Keratinocyte (primary cell): ENCODE data around the gene GCHFR.

Experiments used
- EZH2 ChIP-seq: IDR thresholded peaks from one replicate; pipeline ENCODE4 v1.6.1; 2012; ENCODE audit warnings: inconsistent platforms, mild to moderate bottlenecking, low read length, moderate library complexity
- TF ChIP-seq, protein P1 (sequence below), 3 experiments: IDR thresholded peaks in 1 of 3; conservative IDR thresholded peaks in 1 of 3; optimal IDR thresholded peaks in 1 of 3; 2 replicates in 2 of 3; 3 replicates in 1 of 3; pipeline versions ENCODE3 to v1.5.1; 2011; ENCODE audit warnings: low read length in 3 of 3, mild to moderate bottlenecking in 3 of 3, moderate library complexity in 2 of 3, control low read depth in 1 of 3, inconsistent platforms in 1 of 3; ENCODE audit not compliant: insufficient read depth in 2 of 3; ENCODE audit errors: extremely low read depth in 1 of 3

DNA sequence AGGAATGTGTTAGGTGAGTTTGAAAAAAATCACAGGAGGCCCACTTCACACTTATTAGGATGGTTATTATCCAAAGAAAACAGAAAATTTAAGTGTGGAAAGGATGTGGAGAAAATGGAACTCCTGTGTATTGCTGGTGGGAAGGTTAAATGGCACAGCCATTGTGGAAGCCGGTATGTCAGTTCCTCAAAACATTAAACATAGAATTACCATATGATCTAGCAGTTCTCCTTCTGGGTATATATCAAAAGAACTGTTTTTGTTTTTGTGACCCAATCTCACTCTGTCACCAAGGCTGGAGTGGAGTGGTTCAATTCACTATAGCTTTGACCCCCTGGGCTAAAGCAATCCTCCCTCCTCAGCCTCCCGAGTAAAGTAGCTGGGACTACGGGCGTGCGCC, 32.6 kb downstream of the GCHFR start:
- TF ChIP-seq, protein P1, sequence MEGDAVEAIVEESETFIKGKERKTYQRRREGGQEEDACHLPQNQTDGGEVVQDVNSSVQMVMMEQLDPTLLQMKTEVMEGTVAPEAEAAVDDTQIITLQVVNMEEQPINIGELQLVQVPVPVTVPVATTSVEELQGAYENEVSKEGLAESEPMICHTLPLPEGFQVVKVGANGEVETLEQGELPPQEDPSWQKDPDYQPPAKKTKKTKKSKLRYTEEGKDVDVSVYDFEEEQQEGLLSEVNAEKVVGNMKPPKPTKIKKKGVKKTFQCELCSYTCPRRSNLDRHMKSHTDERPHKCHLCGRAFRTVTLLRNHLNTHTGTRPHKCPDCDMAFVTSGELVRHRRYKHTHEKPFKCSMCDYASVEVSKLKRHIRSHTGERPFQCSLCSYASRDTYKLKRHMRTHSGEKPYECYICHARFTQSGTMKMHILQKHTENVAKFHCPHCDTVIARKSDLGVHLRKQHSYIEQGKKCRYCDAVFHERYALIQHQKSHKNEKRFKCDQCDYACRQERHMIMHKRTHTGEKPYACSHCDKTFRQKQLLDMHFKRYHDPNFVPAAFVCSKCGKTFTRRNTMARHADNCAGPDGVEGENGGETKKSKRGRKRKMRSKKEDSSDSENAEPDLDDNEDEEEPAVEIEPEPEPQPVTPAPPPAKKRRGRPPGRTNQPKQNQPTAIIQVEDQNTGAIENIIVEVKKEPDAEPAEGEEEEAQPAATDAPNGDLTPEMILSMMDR (optimal IDR thresholded peaks at IDR 0.05 in 1 of 3, IDR thresholded peaks at IDR 0.05 in 1 of 3, conservative IDR thresholded peaks at IDR 0.05 in 1 of 3; ENCODE audit: extremely low read depth in 1 of 3, insufficient read depth in 2 of 3, low read length in 3 of 3), result no peak
- no peak for TF ChIP-seq EZH2
